Stimulated activated naive CD8-positive, alpha-beta T cell treated with anti-CD3 and anti-CD28 coated beads, Interleukin-15, Interleukin-2, amounts not matched to agents 100 ng/mL and 50 ng/mL, for 24 hours (primary cell): ENCODE measurements around the gene ARHGAP27.
"Not testable (repeated sequence)": the region's sequence is repeated elsewhere in the genome, so short reads cannot be mapped to it uniquely, and the experiment has no call there.

Experiments used
- H3K27ac Mint-ChIP-seq: one replicate; pipeline ENCODE4 v1.8.0; 2021; ENCODE audit warnings: mild to moderate bottlenecking, mixed read lengths
- H3K27me3 Mint-ChIP-seq: one replicate; pipeline ENCODE4 v1.8.0; 2021; ENCODE audit warnings: mixed read lengths
- H3K36me3 Mint-ChIP-seq: one replicate; pipeline ENCODE4 v1.8.0; 2021; ENCODE audit warnings: low read depth, mixed read lengths
- H3K4me1 Mint-ChIP-seq: one replicate; pipeline ENCODE4 v1.8.0; 2021; ENCODE audit warnings: low read depth, mixed read lengths
- H3K4me3 Mint-ChIP-seq: one replicate; pipeline ENCODE4 v1.8.0; 2021; ENCODE audit warnings: mild to moderate bottlenecking, mixed read lengths
- H3K9me3 Mint-ChIP-seq: one replicate; pipeline ENCODE4 v1.8.0; 2021; ENCODE audit warnings: mixed read lengths

The ARHGAP27 gene

DNA sequence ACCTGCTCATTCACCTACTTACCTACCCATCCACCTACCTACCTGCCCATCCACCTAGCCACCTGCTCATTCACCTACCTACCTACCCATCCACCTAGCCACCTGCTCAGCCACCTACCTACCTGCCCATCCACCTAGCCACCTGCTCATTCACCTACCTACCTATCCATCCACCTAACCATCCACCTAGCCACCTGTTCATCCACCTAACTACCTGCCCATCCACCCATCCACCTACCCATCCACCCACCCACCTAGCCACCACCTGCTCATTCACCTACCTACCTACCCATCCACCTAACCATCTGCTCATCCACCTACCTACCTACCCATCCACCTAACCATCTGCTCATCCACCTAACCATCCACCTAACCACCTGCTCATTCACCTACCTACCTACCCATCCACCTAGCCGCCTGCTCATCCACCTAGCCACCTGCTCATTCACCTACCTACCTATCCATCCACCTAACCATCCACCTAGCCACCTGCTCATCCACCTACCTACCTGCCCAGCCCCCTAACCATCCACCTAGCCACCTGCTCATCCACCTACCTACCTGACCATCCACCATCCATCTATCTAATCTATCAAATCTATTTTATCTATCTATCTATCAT lies 17.1 kb upstream of the ARHGAP27 start:
- H3K27me3 Mint-ChIP-seq, H3K36me3 Mint-ChIP-seq, H3K27ac Mint-ChIP-seq, H3K4me3 Mint-ChIP-seq, H3K9me3 Mint-ChIP-seq: not testable (repeated sequence)
- H3K4me1 Mint-ChIP-seq = peaks cover 12% of the 10 kb centered on the region

DNA sequence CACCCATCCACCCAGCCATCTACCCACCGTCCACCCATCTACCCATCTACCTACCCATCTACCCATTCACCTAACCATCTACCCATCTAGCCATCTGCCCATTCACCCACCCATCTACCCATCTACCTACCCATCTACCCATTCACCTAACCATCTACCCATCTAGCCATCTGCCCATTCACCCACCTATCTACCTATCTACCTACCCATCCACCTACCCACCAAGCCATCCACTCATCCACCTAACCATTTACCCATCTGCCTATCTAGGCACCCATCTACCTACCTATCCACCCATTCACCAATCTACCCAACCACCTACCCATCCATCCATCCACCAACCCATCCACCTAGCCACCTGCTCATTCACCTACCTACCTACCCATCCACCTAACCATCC lies 16.6 kb upstream of the ARHGAP27 start:
- not testable (repeated sequence) for H3K27me3 Mint-ChIP-seq

DNA sequence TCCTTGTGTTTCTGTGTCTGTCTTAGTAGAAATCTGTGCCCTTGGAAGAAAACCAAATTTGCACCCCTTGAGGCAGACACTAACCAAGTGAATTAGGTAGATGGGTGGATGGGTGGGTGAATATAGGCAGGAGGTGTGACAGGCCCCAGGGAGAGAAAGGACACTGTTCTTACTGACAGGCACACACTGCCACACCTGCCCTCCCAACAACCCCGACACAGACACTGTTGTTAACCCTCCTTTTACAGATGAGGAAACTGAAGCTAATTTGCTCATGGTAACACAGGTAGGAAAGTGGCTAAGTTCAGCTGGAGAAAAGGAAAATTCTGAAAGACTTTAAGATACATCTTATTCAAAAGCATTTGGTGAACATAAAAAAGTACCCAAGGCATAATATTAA lies 15.8 kb upstream of the ARHGAP27 start:
- not testable (repeated sequence) for H3K4me3 Mint-ChIP-seq, H3K36me3 Mint-ChIP-seq, H3K27ac Mint-ChIP-seq, H3K9me3 Mint-ChIP-seq, H3K27me3 Mint-ChIP-seq
- peaks cover 12% of the 10 kb centered on the region for H3K4me1 Mint-ChIP-seq

More for the DNA sequence above, 16.6 kb upstream of the ARHGAP27 start:
- H3K4me3 Mint-ChIP-seq, H3K27ac Mint-ChIP-seq, H3K9me3 Mint-ChIP-seq, H3K36me3 Mint-ChIP-seq: not testable (repeated sequence)
- peaks cover 12% of the 10 kb centered on the region for H3K4me1 Mint-ChIP-seq

DNA sequence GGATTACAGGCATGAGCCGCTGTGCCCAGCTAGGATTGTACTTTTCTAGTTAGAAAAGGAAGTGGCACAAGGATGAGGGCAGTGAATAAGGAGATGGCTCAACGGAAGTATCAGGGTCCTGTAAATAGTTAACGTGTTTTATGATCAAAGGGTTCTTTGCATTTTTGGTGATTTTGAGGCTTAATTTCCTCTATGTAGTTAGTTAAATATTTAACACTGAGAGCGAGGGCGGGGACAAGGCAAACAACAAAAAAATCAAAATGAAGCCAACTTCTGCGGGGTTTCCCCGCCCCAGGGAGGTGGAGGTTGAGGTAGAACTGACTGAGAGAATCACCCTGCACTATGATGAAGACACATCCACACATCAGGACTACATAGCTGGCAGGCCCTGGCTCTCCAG lies 15.4 kb upstream of the ARHGAP27 start:
- not testable (repeated sequence) for H3K27me3 Mint-ChIP-seq, H3K4me3 Mint-ChIP-seq, H3K36me3 Mint-ChIP-seq, H3K27ac Mint-ChIP-seq, H3K9me3 Mint-ChIP-seq
- peaks cover 12% of the 10 kb centered on the region for H3K4me1 Mint-ChIP-seq

DNA sequence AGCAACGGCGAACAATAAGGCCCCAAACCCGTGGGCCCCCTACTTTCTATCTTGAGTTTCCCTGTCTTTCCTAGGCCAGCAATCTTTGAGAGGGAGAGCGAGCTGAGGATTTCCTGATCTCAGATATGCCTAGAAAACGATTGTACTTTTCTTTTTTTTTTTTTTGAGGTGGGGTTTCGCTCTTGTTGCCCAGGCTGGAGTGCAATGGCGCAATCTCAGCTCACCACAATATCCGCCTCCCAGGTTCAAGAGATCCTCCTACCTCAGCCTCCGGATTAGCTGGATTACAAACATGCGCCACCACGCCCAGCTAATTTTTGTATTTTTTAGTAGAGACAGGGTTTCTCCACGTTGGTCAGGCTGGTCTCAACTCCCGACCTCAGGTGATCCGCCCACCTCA lies 15.0 kb upstream of the ARHGAP27 start:
- peaks cover 12% of the 10 kb centered on the region for H3K4me1 Mint-ChIP-seq
- not testable (repeated sequence) for H3K27ac Mint-ChIP-seq, H3K27me3 Mint-ChIP-seq, H3K36me3 Mint-ChIP-seq, H3K4me3 Mint-ChIP-seq, H3K9me3 Mint-ChIP-seq

DNA sequence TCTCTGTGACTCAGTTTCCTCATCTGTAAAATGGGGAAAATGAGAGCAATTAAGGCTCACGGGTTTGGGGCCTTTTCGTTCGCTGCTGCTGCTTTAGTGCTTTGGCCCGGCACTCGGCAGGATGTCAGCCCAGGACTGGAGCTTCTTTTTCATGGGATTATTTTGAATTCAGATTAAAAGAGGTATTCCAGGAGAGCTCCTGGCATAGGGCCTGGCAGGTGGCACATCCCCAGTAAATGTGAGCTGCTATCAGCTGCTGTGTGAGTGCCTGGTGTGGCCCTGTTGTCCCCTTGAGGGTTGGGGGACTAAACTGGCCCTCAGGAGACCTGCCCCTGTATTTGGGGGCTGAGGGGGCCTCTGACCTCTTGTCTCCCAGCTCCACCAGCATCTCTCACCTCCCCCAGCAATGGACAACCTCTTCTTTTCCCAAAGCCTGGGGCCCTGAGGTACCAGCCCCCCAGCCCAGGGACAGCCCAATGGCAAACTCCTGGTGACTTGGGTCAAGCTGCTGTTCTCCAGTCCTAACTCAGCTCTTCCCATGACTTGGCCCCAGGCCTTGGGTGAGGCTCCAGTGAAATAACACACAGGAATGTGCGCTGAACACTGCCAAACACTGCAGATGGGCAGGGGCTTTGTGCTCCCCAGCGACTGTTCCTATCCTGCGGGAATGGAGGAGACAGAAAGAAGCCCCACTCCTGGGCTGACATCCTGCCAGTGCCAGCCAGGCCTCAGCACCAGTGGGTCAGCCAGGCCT lies 14.4 kb upstream of the ARHGAP27 start:
- not testable (repeated sequence) for H3K27me3 Mint-ChIP-seq, H3K36me3 Mint-ChIP-seq

DNA sequence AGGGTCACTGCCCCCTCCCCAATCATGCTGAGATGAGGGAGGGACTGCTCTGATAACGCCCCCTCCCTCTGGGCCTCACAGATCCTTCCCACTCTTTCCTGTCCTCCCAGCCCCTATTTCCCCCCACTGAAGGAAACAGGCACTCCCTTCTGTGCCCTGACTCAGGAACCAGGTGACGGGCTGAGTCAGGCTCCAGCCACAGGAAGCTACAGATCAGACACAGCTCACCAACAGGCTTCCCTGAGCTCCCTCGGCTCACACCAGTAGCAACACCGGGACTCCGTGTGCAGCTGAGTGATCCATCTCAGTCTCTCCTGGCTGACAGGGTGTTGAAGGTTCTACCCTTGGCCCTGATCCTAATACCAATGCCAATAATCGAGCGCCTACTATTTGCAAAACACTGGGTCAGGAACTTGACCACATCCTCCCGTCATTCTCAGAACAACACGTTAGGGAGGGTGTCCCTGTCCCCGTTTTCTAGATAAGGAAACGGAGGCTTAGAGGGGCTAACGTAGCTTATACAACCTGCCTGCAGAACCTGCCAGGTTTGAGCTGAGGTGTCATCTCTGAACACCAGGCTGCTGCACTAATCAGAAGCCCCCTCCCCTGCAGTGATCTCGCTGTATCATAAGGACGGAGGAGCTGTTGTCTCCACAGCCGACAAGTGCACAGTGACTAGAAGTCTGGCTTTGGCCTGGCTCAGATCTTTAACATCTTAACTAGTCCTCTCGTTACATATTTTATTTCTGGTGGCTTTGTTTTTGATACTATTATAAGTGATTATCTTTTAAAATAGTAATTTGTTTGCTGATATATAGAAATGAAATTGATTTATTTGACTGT lies 13.5 kb upstream of the ARHGAP27 start:
- not testable (repeated sequence) for H3K9me3 Mint-ChIP-seq, H3K27me3 Mint-ChIP-seq, H3K36me3 Mint-ChIP-seq
- H3K4me1 Mint-ChIP-seq = peaks cover 12% of the 10 kb centered on the region
- H3K4me3 Mint-ChIP-seq = peak overlapping the region; percentile 10
- peak overlapping the region; percentile 55 for H3K27ac Mint-ChIP-seq

More for the DNA sequence above, 14.4 kb upstream of the ARHGAP27 start:
- H3K27ac Mint-ChIP-seq, H3K9me3 Mint-ChIP-seq, H3K4me3 Mint-ChIP-seq: not testable (repeated sequence)
- H3K4me1 Mint-ChIP-seq = peaks cover 15% of the 10 kb centered on the region

DNA sequence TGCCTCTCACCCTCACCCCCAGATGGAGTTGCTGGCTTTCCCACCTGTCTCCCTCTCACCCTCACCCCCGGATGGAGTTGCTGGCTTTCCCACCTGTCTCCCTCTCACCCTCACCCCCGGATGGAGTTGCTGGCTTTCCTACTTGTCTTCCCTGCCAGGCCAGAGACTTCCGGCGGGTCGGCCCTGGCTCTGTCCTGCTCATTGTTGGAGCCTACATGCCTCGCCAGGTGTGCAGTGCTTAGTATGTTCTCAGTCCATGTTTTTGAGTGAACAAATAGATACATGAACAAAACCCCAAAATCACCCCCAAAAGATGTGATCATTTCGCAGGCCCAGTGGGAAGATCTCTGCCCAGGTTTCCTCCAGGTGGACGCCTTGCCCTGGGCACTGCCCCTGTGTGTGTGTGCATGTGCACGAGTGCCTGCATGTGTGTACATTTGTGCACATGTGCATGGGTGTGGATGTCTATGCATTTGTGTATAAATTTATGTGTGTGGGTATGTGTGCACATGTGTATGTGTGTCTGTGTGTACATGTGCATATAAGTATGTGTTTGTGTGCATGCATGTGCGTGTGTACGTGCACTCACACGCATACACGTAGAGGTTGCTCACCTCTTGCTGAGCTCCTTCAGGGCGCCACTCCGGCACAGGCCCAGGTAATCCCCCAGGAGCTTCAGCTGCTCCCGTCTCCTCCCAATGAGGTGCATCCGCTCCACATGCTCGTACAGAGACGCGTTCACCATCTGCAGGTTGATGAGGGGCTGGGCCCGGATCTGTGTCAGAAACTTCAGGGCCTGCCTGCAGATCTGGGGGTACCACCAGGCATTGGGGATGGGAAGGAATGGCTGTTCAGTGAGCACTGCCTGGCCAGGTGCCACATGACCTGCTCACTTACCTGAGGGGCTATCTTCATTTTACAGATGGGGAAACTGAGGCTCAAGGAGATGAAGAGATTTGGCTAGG lies 12.5 kb upstream of the ARHGAP27 start:
- H3K4me3 Mint-ChIP-seq, H3K27me3 Mint-ChIP-seq, H3K27ac Mint-ChIP-seq, H3K36me3 Mint-ChIP-seq, H3K9me3 Mint-ChIP-seq: not testable (repeated sequence)
- H3K4me1 Mint-ChIP-seq = peaks cover 21% of the 10 kb centered on the region

DNA sequence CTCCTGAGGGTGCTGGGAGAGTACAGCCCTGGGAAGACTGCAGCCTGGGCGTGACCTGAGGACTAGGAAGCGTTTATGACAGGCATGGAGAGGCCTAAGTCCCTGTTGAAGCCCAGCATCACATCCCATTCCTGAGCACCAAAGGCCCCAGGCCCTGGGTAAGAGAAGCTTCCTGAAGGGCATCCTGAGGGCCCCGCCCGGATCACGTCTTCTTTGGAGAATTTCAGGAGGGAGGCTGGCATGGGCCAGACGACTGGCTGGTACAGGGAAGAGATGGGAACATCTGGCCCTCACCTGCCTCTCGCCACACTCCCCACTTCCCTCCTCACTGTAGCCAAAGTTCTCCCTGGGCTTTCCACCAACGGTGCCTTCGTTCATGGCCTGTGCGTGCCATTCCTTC lies 11.6 kb upstream of the ARHGAP27 start:
- not testable (repeated sequence) for H3K27me3 Mint-ChIP-seq, H3K4me3 Mint-ChIP-seq, H3K9me3 Mint-ChIP-seq, H3K36me3 Mint-ChIP-seq, H3K27ac Mint-ChIP-seq
- H3K4me1 Mint-ChIP-seq = peaks cover 21% of the 10 kb centered on the region

DNA sequence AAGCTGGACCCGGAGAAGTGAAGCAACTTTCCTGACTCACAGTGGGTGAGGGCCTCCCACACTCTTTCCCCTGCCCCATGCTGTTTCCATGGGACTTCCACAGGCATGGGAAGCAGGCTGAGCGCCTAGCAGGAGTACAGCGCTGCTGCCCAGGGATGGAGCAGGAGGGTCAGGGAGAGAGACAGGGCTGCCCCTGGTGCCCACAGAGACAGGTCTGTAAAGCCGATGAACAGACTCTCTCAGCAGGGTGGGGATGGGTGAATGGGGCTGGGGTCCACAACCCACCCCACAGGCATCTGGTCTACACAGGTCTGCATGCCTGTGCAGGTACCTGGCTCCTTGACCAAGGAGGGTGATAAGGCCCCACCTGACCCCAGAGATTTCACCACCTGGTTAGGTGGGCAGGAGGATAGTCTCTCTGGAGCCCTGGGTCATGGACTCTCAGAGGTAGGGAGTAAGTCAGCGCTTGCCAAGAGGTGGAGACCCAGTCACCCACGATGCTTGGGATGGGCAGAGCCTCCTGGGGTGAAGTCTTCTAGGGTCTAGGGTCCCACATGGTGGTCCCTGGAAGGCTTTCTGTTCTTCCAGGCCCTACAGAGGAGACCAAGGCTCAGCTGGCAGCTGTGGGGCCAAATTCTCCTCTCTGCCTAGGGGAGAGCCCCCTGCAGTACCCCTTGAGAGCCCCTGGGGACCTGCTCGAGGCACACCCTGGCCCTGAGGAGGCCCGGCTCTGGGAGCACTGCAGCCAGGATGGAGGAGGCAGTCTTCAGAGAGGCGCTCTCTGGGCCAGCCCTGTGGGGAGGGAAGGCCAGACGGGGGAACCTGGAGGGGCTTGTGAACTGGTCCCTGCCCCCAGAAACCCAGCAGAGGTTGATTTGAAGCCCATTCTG lies 10.9 kb upstream of the ARHGAP27 start:
- H3K27ac Mint-ChIP-seq, H3K4me3 Mint-ChIP-seq, H3K9me3 Mint-ChIP-seq, H3K27me3 Mint-ChIP-seq, H3K36me3 Mint-ChIP-seq: not testable (repeated sequence)
- H3K4me1 Mint-ChIP-seq = peaks cover 21% of the 10 kb centered on the region

DNA sequence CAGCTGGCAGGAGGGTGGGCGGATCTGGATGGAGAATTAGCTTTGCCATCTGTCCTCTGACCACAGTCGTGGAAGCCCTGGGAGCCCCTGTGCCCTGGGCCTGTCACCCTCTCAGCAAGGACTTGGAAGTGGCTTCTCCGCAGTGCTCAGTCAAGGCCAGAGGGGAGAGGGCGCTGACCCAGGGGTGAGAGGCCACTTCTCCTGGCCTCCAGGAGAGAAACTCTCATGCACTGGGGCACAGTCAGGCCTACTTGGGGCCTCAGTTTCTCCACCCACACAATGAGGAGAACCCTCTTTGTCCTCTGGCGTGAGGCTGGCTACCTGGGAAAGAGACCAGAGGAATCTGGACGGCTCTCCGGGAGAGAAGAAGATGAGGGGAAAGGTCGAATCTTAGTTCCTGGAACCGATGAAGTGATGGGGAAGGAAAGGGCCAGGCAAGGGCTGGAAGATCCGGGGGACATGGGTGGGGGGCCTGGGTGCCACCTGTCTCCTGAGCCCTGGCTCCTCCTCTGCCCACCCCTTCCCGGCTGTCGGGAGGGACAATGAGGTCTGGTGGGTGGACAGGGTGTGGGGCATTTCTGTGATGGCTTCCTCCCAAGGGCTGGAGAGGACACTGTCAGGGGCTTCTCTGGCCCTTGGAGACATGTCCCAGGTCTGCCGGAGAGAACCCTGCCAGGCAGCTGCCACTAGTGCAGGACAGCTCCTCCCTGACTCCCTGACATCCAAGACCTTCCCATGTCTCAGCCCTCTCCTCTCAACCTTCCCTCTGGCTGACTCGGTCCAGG lies 9.0 kb upstream of the ARHGAP27 start:
- Mint-ChIP-seq H3K36me3 (peaks cover 6% of the 10 kb centered on the region), H3K4me3 (no peak overlapping the region), H3K27me3 (no peaks in the 10 kb centered on the region), H3K4me1 (peaks cover 21% of the 10 kb centered on the region), H3K9me3 (no peaks in the 10 kb centered on the region), H3K27ac (no peak overlapping the region)

DNA sequence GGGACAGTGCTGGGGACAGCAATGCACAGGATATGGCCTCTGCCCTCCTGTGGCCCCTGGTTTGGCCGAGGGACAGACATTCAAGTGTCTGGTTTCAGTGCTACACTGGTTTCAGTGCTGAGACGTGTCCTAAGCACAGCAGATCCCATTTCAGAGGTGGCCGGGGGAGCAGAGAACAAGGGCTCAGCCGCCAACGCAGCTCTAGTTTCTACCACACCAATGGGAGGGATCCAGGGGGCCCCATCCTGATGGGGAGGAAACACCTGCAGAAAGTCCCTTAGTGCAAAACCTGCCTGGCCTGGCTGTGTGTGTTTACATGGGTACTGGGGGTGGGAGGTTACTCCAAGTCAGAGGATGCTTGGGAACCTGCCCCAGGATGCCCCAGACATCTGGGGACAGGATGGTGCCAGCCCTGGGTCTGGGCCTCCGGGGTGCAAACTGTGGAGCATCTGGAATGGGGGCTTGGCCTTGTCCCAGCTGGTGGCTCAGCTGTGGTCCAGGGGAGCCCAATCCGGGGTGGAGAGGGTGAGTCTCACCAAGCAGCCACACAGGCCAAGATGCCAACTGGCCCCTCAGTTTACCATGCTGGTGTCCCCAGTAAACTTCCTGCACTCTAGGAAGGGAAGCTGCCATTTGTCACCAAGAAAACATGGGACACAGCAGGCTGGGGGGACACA lies 8.3 kb upstream of the ARHGAP27 start:
- H3K27ac Mint-ChIP-seq, H3K27me3 Mint-ChIP-seq, H3K36me3 Mint-ChIP-seq, H3K9me3 Mint-ChIP-seq, H3K4me3 Mint-ChIP-seq: not testable (repeated sequence)
- peaks cover 16% of the 10 kb centered on the region for H3K4me1 Mint-ChIP-seq
